RPMI7951 (cell line): ENCODE measurements around the gene BCHE. TPM values are rescaled to one million over a fixed set of nuclear protein-coding genes. Genes with fewer than 3 reads are reported as not detected.

Source experiments
- DNase-seq: peaks from one replicate; pipeline ENCODE4 v3.0.0-alpha.2; 2012; ENCODE audit warnings: low read depth
- total RNA-seq: library from RNA; depleted of rRNA; stranded (reverse); fragments of >200 nt; shearing (Covaris generic); gene quantifications from 2 replicates; pipeline ENCODE4 v1.2.3, GENCODE V29; 2014; rRNA removed

BCHE gene
- total RNA-seq = 5.8 and 9.5 TPM in 2 replicates

- peak; percentile 63 for DNase-seq
Measured at GRCh38 chr3:165837058-165837525, at the start of gene BCHE. Gene BCHE (minus strand): TSS chr3:165837423. CDS start chr3:165831033, 6,390 bp downstream.

- DNase-seq = no peak
Measured at GRCh38 chr3:165885558-165886270, 48.5 kb upstream of the BCHE start.

DNA sequence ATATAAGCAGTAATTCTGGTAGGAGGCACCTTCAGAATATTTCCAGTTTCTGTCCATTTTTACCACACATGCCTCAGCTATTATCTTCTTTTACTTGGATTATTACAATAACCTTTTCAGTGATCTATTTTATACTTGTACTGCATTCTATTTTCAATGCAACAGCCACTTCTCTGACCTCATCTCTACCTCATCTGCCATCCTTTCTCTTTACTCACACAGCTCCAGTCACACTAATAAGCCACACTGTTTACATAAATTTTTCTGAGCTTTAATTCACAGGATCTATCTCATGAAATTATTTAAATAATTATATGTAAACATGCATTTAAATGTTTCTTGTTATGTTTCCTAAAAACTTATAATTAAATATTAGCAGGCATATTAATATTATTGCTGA is 47.3 kb upstream of the BCHE start:
- DNase-seq = no peak

DNA sequence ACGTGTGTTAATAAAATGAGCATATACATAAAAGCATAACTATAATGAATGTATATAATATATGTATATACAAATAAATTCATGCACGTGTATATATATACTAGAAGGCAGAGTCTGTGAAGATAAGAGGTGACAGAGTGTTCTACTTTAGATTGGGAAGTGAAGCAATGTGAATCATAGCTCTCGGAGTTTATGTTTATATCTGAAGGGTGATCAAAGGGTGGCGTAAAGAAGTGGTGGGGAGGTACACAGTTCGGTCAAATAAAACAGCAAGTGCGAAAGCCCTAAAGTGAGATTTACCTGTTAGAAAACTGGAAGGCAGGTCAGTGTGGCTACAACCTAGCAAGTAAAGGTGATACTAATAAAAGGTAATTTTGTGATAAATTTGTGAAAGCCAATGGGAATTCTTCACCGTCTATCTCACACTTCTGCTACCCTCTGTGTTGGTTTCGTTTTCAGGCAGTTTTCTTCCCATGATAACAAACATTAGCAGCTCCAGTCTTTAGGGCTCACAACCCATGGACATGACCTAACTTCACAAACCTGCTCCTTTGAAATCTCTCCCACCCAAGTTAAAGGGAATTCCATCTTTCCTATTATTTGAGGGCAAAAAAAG is 46.7 kb upstream of the BCHE start:
- no peak for DNase-seq

DNA sequence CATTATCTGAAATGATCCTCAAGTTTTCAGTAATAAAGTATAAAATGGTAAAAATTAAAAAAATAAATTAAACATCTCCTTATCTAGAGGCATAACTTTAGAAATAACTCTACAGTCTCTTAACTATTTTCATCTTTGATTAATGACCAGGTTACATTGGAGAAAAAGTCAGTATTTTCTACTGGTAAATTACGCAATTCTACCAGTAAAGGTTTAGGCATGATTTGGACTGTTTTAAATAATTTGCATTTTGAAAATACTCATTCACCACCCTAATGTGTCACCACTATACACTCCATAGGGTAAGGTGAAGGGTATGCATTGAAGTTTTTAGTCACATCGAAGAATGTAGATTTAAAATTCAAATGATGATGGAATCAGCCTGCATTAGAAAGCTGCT is 45.9 kb upstream of the BCHE start:
- no peak for DNase-seq

GRCh38 chr3:165875644-165876043 is 38.4 kb upstream of the BCHE start:
- DNase-seq = no peak

GRCh38 chr3:165874663-165875489 is 37.7 kb upstream of the BCHE start:
- no peak for DNase-seq

GRCh38 chr3:165868088-165868487 is 30.9 kb upstream of the BCHE start:
- no peak for DNase-seq

GRCh38 chr3:165859061-165859460 is 21.8 kb upstream of the BCHE start:
- no peak for DNase-seq

DNA sequence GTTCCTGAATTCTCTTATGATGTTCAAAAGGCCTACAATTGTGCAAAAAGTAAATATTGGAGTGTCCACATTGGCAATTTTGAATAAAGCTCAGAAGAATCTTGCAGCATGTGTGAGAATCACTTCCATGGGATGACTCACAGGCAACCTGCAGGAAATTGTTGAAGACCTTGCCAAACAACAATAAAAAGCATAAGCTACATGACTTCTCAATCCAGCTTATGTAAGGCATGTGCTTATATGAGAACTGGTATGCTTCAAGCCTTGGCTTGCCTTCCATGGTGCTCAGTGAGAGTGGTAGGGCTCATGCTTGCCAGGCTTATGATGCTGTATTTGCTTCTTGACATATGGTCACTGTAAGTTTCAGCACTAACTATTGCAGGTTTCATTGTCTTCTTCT is 18.4 kb upstream of the BCHE start:
- DNase-seq = no peak

GRCh38 chr3:165854696-165855095 is 17.5 kb upstream of the BCHE start:
- peak; percentile 1 for DNase-seq

GRCh38 chr3:165852711-165853110 is 15.5 kb upstream of the BCHE start:
- no peak for DNase-seq

GRCh38 chr3:165852191-165852590 is 15.0 kb upstream of the BCHE start:
- no peak for DNase-seq

- DNase-seq = no peak
Measured at GRCh38 chr3:165846056-165846455, 8.8 kb upstream of the BCHE start.

DNA sequence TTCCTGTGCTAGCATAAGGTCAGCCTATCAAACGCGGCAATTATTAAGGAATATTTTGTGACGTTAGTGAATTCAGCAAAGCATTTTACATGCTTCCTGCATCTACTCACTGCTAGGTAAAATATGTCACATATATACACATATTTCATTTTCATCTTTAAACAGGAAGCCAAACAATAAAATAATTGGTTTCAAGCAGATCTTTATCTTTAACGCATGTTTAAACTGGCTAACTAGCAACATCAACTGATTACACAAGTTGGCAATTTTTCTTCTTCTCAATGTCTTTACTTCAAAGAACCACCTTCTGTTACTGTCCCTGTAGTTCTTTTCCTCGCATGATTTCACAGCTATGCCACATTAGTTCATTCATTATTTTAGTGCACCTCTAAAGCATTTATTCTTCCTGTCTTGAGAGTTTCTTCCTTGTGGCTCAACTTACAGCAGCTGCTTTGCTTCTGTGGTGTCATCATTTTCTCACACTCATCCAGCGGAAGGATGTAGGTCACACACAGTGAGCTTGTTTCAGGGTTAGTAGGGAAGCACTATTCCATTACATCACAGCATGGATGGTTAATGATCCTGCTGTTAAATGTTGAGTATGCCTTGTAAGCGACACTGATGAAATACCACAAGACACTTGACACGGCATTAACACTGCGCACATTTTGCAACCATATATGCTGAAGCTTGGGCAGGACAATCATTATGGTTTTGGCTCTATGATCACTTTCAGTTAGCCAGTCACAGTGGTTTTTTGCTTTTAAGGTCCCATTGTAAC is 2.3 kb upstream of the BCHE start:
- no peak for DNase-seq

GRCh38 chr3:165837801-165838200 is 578 bp upstream of the BCHE start:
- no peak for DNase-seq

DNA sequence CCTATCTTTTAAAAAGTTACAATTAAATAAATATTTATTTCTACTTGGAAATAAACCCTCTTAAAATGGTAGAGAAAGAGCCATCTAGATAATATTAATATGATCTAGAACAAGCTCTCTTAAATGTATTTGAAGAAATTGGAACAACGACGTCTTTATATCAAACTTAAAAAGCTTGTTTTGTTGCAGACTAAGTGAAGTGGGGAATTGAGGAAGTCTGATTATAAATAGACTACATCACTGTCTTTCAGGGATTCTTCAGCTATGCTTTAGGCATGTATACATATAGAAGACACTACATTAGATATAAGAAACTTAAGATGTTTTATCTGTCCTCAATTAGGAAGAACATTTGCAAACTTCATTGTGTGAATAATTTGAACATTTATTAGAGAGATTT is 1.8 kb downstream of the BCHE start:
- peak; percentile 4 for DNase-seq

GRCh38 chr3:165830746-165831145 is 6.5 kb downstream of the BCHE start:
- no peak for DNase-seq

- no peak for DNase-seq
Measured at GRCh38 chr3:165827883-165828282, 9.3 kb downstream of the BCHE start.

- DNase-seq = no peak
Measured at GRCh38 chr3:165827233-165827632, 10.0 kb downstream of the BCHE start.

GRCh38 chr3:165820671-165821123 is 16.5 kb downstream of the BCHE start:
- no peak for DNase-seq
